ENCODE measurements around the gene PLD5.

DNA sequence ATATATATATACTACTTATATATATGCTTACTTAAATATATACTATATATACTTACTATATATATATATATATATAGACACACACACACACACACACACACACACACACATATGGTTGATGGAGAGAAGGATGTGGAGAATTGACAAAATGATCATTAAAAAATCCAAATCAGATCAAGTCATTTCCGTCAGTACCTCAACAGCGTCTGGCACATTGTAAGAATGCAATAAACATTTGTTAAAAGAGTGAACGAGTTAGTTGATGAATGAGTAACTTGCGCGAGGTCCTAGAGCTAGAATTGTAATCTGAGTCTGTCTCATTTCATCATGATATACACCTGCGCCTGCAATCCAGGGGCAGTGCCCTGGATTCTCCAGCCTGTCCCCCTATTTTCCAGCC is 282.6 kb downstream of the PLD5 start:
- TF ChIP-seq, protein P1, sequence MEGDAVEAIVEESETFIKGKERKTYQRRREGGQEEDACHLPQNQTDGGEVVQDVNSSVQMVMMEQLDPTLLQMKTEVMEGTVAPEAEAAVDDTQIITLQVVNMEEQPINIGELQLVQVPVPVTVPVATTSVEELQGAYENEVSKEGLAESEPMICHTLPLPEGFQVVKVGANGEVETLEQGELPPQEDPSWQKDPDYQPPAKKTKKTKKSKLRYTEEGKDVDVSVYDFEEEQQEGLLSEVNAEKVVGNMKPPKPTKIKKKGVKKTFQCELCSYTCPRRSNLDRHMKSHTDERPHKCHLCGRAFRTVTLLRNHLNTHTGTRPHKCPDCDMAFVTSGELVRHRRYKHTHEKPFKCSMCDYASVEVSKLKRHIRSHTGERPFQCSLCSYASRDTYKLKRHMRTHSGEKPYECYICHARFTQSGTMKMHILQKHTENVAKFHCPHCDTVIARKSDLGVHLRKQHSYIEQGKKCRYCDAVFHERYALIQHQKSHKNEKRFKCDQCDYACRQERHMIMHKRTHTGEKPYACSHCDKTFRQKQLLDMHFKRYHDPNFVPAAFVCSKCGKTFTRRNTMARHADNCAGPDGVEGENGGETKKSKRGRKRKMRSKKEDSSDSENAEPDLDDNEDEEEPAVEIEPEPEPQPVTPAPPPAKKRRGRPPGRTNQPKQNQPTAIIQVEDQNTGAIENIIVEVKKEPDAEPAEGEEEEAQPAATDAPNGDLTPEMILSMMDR (IDR thresholded peaks at IDR 0.05) = no peak
- no peak for TF ChIP-seq POLR2A (IDR thresholded peaks at IDR 0.05)

Measured in testis (tissue), 2 donors.